Left lung (tissue), 10 donors: ENCODE results near the gene RBMS3. TPM values are rescaled to one million over a fixed set of nuclear protein-coding genes. Genes with fewer than 3 reads are reported as not detected.

Experiments
- ATAC-seq: fragments of 200-7000 bp; cut with Tn5 transposase; one replicate; pipeline ENCODE4 v1.9.1; 2020; ENCODE audit warnings: moderate library complexity
- DNase-seq, 4 donors: peaks; one replicate each; pipeline ENCODE4 v3.0.0-alpha.2; 2013 to 2020
- H3K27ac ChIP-seq, 2 donors: fragments of 200-600 bp; sonication (generic) in 1 of 2; one replicate each; pipeline versions ENCODE4 v1.5.0 to v1.8.0; 2020 to 2021
- H3K27me3 ChIP-seq, 2 donors: fragments of 200-600 bp; sonication (generic) in 1 of 2; one replicate each; pipeline versions ENCODE4 v1.5.0 to v1.8.0; 2020 to 2021
- H3K36me3 ChIP-seq, 2 donors: fragments of 200-600 bp; sonication (generic) in 1 of 2; one replicate each; pipeline versions ENCODE4 v1.5.0 to v1.8.0; 2020 to 2021
- H3K4me1 ChIP-seq, 2 donors: fragments of 200-600 bp; one replicate each; pipeline ENCODE4 v1.8.0; 2021
- H3K4me3 ChIP-seq, 2 donors: fragments of 200-600 bp; sonication (generic) in 1 of 2; one replicate each; pipeline versions ENCODE4 v1.5.0 to v1.8.0; 2020 to 2021; ENCODE audit warnings: mild to moderate bottlenecking in 1 of 2
- H3K9me3 ChIP-seq, 2 donors: fragments of 200-600 bp; sonication (generic) in 1 of 2; one replicate each; pipeline versions ENCODE4 v1.5.0 to v1.8.0; 2020 to 2021
- CTCF ChIP-seq, 2 donors: fragments of 200-600 bp; sonication (generic) in 1 of 2; IDR thresholded peaks; one replicate each; pipeline versions ENCODE4 v1.5.0 to v1.8.0; 2021; ENCODE audit warnings: antibody characterized with exemption in 2 of 2
- intact Hi-C, 2 donors: fragments of 100-400 bp; cut with DNase I; formaldehyde crosslinking; loops; one replicate each; pipeline versions ENCODE4 v1.11.2 to v1.14.2; 2022
- polyA plus RNA-seq, 6 donors: library from polyadenylated mRNA; unstranded; fragments of 120-200 nt; gene quantifications; one replicate each; pipeline ENCODE4 v1.2.1, GENCODE V29; 2013; ENCODE audit not compliant: insufficient read length in 6 of 6
- total RNA-seq, 2 donors: library from RNA; stranded (reverse); fragmentation: NEBNext Ultra II Directional; extraction: Animal tissue kit (Norgen Biotek cat#: 25700); gene quantifications; one replicate each; pipeline ENCODE4 v1.2.1, GENCODE V29; 2021
- donor health status: DM: no; HTN: yes; CAD: no.
- donor health status: DM: no; HTN: no; CAD: no.

RBMS3 gene
- total and polyA plus RNA-seq, 8 donors = 27.1 to 51.6 (median 37.6) TPM

DNA sequence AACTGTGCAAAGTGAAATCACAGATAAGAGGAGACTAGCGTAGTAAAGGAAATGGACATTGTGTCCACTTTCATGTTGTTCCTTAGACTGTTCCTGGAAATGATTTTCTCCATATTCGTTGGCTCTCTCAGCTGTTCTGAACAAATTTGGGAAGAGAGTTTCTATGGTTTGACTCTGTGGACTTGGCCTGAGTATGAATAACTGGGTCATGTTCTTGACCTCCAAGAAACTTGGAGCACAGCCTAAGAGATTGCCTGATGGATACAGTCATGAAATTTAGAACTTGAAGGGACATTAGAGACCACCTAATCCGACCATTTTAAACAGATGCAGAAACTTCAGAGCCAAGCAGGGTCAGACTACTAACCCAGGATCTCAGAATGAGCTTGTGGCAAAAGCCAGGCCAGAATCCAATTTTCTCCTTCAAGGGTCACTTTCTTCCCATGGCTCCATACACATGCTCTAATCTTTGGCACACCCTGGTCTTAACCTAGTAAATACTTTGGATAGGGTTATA is 430.4 kb downstream of the RBMS3 start:
- TF ChIP-seq CTCF (IDR thresholded peaks at IDR 0.05) = no peak
- ATAC-seq (no peak), DNase-seq (no peak)
- Histone ChIP-seq H3K36me3 (no peaks in the 10 kb centered on the region), H3K27ac (no peak overlapping the region), H3K4me1 (no peaks in the 10 kb centered on the region), H3K4me3 (no peak overlapping the region), H3K27me3 (no peaks in the 10 kb centered on the region), H3K9me3 (no peaks in the 10 kb centered on the region)
- intact Hi-C loops = no loop called here

GRCh38 chr3:29716213-29716612 is 435.3 kb downstream of the RBMS3 start:
- no peak overlapping the region for H3K4me3 ChIP-seq
- no peak overlapping the region for H3K27ac ChIP-seq
- no peaks in the 10 kb centered on the region for H3K4me1 ChIP-seq
- no peaks in the 10 kb centered on the region for H3K27me3 ChIP-seq
- DNase-seq = no peak
- ATAC-seq = no peak
- no peaks in the 10 kb centered on the region for H3K36me3 ChIP-seq
- TF ChIP-seq CTCF (IDR thresholded peaks at IDR 0.05) = no peak
- H3K9me3 ChIP-seq = no peaks in the 10 kb centered on the region
- intact Hi-C loops = no loop called here

DNA sequence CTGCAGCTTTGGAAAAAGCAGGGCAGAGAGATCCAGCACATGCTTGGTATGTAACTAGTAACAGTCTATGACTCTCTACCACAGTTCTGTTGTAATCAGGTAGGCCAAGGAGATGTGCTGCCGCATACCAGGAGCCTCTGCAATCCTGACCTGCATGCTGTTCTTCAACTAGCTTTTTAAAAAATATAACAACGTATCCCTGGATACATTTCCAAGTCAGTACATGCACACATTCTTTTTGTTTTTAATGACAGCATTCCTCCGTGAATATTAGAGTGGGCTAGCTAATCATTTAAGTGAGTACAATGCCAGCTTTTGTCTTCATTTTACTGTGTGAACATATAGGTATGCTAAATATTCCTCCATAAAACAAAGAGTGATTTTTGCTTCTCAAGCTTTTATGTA is 437.8 kb downstream of the RBMS3 start:
- H3K9me3 ChIP-seq = no peaks in the 10 kb centered on the region
- no peaks in the 10 kb centered on the region for H3K27me3 ChIP-seq
- intact Hi-C loops = no loop called here
- no peak overlapping the region for H3K4me3 ChIP-seq
- ATAC-seq = peak; percentile 47
- H3K27ac ChIP-seq = no peak overlapping the region
- no peaks in the 10 kb centered on the region for H3K36me3 ChIP-seq
- no peak for DNase-seq
- no peaks in the 10 kb centered on the region for H3K4me1 ChIP-seq
- no peak for TF ChIP-seq CTCF (IDR thresholded peaks at IDR 0.05)

DNA sequence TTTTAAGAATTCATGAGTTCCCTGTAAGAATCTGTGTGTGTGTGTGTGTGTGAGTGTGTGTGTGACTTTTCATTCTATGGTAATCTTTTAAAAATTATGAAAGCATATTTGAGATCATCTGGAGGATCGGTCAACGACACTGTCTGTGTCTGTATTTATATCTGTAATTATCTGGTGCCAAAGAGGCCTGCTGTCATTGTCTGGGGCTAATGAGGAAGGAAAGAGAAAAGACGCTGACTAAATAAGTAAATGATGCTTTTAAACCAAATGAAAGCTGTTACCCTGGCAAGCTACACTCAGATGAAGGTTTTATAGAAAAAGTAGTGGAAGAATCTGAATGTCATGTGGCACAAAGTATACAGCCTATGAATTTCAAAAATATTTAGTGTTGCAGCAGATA is 439.8 kb downstream of the RBMS3 start:
- no peak for DNase-seq

GRCh38 chr3:29721789-29722188 is 440.9 kb downstream of the RBMS3 start:
- H3K36me3 ChIP-seq = no peaks in the 10 kb centered on the region
- intact Hi-C loops = no loop called here
- no peak for TF ChIP-seq CTCF (IDR thresholded peaks at IDR 0.05)
- peaks cover 0 to 2% of the 10 kb centered on the region in 2 donors for H3K9me3 ChIP-seq
- DNase-seq (no peak), ATAC-seq (no peak)
- no peaks in the 10 kb centered on the region for H3K4me1 ChIP-seq
- H3K27ac ChIP-seq = no peak overlapping the region
- no peak overlapping the region for H3K4me3 ChIP-seq
- H3K27me3 ChIP-seq = no peaks in the 10 kb centered on the region

More for the DNA sequence above, 439.8 kb downstream of the RBMS3 start:
- intact Hi-C loops = no loop called here
- Histone ChIP-seq H3K4me1 (no peaks in the 10 kb centered on the region), H3K4me3 (no peak overlapping the region), H3K36me3 (no peaks in the 10 kb centered on the region), H3K9me3 (no peaks in the 10 kb centered on the region), H3K27me3 (no peaks in the 10 kb centered on the region), H3K27ac (no peak overlapping the region)
- TF ChIP-seq CTCF (IDR thresholded peaks at IDR 0.05) = no peak
- no peak for ATAC-seq
